Glomerular visceral epithelial cell (primary cell): Measurements from ENCODE around the gene TGM1.
"Not testable (repeated sequence)": the region's sequence is repeated elsewhere in the genome, so short reads cannot be mapped to it uniquely, and the experiment has no call there.

Experiments
- DNase-seq: peaks from one replicate; pipeline ENCODE4 v3.0.0-alpha.2; 2016; ENCODE audit errors: extremely low spot score

The TGM1 gene

DNA sequence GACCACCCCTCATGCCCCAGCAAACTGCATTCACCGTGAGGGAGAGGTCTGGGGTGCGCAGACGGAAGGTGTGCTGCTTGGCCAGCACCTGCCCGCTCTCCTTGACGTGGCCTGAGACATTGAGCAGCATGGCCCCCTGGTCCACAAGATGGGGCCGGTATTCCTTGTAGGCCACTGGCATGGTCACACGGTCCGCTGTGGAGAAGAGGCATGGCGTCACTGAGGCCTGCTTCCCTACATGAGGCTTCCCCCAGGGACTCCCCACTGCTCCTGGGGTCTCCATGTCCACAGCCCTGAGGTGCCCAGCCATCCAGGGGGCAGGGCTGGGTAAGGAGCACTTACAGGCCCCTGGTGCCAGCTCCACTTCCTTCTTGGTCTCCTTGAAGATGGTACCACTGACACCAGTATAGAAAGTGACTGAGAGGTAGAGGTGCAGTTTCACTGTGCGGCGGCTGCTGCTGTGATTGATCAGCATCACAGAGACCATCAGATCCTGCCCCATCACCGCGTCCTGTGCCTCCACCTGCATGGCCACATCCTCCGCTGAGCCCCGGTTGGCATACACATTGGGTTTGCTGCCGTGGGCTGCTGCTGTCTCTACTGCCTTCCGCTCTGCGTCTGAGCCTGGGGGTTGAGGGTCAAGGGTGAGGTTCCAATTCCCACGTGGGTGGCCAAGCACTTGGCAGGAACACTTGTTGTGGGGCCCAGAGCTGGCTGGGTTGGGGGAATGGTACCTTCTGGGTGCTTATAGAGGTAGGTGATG, 8.2 kb downstream of the TGM1 start:
- DNase-seq, result no peak

DNA sequence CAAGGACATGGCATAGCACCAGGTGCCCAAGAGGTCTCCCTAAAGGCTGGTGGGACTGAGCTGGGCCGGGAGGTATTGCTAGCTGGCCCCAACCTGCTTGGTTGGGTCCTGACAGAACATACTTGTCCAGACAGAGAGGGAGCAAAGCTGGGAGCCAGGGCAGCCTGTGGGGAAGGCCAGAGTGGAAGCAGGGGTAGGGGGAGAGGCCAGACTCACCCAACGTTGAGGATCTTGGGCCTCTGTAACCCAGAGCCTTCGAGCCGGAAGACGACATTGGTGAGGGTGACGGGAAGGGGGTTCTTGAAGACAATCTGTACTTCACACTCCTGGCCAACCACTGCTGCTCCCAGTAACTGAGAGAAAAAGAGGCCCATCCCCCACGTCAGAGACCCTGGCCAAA, 9.0 kb downstream of the TGM1 start:
- DNase-seq, result no peak

DNA sequence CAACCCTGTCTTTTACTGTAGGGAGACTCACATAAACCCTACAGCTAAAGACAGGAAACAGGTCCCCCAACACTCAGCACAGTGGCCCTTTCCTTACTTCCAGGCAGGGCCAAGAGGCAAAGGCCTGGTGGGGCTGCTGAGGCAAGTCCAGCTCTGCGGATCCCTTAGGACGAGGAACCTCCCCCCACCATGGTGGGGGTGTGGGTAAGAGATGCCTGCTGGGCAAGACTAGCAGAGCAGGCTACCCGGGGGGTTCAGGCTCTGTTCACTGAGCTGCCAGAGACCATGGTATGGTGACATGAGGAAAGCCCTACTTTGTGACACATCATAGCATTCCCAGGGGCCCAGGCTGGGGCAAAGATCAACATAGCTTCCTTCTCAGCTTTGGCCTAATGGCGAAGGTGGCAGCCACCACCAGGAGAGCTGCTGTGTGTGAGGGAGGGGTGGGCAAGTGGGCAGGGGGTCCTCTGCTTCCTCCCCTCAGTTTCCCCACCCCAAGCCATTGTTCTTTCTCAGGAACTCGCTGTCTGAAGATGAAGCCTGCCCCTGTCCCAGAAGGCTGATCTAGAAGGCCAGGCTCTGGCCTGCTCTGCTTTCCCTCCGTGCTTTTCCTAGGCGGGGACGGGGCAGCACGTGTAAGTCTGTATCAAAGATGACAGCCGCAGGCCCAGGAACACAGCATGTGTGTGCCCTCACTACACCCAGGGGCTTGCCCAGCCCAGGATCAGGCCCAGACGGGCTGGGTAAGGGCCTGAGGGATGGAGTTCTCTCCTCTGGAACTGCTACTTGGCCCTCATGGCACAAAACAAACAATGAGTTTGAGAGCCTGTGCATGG, 10.5 kb downstream of the TGM1 start:
- DNase-seq, result no peak

DNA sequence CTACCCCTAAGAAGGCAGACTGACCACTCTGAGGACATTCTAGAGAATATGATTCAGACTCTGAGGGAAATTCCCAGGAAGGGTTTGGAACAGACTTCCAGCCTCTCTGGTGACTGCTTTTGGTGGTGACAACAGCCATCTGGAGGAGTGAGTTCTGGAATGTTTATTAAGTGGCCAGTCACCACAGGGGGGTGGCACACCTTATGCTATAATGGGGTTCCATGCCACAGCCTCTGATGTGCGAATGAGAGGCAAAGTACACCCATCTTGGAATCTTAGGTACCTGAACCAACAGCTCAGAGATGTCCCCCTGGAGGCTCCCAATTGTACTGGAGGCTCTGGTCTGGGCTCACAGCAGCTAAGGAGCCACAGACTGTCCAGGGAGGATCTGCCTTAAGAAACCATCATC, 11.1 kb downstream of the TGM1 start:
- DNase-seq, result peak; percentile 63

GRCh38 chr14:24250354-24250753, 12.6 kb downstream of the TGM1 start:
- DNase-seq, result no peak

GRCh38 chr14:24249230-24250021, 13.6 kb downstream of the TGM1 start:
- no peak for DNase-seq

- no peak for DNase-seq
Measured at GRCh38 chr14:24247422-24247821, 15.6 kb downstream of the TGM1 start.

DNA sequence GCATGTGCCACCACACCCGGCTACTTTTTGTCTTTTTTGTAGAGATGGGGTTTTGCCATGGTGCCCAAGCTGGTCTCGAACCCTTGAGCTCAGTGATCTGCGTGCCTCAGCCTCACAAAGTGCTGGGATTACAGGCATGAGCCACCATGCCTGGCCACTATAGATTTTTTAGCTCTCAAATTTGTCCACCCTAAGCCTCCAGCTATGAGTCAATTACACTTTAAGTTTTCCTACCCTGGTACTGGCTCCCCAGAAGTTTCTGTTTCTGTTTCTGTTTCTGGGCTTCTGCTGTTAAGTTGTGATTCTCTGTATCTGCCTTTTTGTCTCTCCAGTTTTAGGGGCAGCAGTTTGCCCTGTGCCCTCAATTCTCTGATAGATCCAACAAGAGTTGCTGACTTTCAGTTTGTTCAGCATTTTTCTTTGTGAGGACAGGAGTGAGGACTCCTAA, 16.2 kb downstream of the TGM1 start:
- DNase-seq, result no peak

- DNase-seq, result not testable (repeated sequence)
Measured at GRCh38 chr14:24245350-24245749, 17.6 kb downstream of the TGM1 start.

DNA sequence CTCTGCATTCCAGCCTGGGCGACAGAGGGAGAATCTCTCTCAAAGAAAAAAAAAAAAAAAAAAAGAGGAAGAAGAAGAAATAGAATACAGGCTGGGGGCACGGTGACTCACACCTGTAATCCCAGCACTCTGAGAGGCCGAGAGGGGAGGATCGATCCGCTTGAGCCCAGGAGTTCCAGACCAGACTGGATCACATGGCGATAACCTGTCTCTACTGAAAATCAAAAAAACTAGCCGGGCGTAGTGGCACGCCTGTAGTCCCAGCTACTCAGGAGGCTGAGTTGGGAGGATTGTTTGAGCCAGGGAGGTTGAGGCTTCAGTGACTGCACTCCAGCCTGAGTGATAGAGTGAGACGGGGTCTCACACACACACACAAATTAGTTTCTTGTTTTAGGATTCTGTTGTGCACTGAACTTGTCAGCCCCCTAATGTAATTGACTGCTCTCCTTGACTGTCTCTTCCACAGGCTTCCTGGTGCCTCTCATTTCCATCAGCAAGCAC, 19.6 kb downstream of the TGM1 start:
- DNase-seq, result no peak

DNA sequence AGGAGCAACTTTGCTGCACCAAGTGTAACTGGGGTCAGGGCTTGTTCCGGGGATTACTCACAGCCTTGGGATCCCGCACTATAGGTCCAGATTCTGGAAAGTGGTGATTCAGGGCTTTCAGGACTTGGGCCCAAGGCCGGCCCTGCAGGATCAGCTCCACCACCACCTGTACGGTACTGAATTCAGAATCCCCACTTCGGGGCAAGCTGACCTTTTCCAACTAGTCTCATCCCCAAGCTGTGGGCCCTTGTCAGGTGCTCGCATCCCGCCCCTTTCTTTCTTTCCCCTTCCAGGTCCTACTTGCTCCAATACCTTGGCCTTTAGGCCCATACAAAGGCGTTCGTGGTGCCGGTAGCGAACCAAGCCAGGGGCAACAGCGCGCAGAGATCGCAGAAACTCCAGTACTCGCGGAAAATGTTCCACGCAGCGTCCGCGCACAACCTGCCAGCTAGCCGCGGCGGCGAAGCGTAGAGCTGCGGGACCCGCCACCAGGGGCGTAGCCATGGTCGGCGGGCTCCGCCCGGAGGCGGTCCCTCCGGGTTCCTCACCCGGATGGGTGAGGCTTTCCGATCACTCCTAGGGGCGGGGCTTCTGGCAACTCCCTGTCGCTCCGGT, 21.0 kb downstream of the TGM1 start:
- peak; percentile 91 for DNase-seq

DNA sequence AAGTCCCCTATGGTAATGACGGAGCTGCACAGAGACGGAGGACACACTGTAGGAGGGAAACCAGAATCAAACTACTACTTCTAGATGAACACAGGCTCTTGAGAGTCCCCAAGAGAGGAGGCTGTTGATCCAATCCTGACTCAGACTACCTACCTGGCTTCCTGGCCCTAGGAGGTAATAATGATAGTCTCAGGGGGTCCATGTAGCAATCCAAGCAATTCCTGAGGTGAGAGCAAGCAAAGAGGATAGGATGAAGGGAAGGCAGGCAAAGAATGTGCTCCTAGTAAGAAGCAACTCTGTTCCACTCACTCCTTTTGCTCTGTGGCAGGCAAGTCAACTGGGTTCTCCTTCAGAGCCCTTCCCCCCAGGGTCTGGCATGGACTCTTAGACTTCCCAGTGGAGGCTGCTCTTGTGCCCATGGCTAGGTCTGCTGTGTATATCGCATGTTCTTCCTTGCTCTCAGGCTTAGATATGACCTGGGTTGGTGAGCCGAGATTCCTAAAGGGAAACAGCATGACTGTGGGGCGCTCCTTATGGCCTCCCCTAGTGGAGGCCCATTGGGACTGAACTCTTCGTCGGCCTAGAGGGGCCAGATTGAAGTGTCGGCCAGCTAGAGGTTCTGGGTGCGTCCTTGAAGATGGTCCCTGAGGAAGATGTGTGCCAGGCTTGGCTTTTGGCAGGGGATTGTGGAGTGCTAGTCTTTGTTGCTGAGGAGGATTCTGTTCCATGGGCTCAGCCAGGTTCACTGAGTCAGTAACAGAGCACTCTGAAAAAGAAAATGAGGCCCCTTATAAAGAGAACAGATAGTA, 22.7 kb downstream of the TGM1 start:
- no peak for DNase-seq

- DNase-seq, result no peak
Measured at GRCh38 chr14:24238527-24239037, 24.4 kb downstream of the TGM1 start.

DNA sequence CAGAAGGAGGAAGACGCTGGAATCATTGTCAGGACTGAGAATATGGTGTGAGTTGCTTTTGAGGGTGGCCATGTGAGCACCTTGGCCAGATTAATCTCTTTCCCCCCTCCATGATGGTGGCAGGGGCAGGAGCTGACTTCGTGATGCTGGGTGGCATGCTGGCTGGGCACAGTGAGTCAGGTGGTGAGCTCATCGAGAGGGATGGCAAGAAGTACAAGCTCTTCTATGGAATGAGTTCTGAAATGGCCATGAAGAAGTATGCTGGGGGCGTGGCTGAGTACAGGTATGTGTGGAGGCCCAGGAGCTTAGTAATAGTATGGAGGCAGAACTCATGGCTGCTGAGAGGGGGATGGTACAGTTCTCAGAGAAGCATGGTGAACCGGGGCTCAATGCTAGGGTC, 24.9 kb downstream of the TGM1 start:
- DNase-seq, result no peak

DNA sequence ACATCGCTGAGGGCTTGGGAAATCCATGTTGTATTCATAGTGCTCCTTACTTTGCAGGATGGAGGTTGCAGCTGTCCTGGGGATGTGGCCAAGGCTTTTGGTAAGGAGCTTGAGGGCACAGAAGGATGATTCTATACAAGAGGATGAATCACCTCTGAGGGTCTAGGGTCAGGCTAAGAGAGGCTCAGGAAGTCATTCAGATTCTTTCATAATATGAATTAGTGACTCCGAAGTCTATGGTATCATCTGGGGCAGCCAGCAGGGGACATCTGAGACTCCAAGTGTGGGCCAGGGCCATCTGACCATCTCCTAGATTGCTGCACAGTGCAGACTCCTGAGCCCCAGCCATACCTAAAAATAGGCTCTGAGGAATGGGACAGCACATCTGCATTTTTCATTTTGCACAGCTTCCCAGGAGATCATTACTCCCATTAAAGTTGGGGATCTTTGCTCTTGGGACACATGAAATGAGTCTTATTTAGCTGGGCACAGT, 25.5 kb downstream of the TGM1 start:
- DNase-seq, result no peak

GRCh38 chr14:24236689-24237462, 26.1 kb downstream of the TGM1 start:
- no peak for DNase-seq

DNA sequence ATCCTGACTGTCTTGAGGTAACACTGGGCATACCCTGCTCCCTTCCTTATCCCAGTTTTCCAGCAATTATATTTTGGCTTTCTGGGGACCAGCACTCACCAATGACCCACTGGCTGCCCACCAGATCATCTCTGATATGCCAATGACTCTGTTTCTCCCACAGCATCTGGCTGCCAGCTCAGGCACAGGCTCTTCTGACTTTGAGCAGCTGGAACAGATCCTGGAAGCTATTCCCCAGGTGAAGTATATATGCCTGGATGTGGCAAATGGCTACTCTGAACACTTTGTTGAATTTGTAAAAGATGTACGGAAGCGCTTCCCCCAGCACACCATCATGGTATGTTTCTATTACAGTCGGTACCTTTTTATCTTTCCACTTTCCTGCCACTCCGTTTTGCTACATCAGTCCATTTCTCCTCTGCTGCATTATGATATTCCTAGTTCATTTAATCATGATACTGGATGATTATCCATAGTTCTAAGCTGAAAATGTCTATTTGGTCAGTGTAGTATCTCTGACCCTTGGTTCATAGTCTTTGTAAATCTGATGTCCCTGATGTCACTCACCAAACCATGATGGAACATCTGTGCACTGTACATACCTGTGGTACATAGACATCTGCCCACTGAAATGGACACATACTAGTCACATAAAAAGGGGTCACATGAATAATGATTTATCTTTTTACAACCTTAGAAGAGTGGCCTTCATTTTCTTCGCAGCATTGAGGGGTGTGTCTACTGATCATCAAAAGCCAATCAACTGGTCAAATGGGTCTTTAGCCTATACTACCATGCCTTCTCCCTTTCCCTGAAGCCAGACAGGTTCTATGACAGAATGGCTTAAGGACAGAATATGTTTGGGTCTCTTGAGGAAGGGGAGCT, 26.9 kb downstream of the TGM1 start:
- no peak for DNase-seq
